Rectal smooth muscle tissue (tissue), 1 donor: ENCODE measurements around the gene PHYKPL.

ENCODE experiments used
- H3K27ac ChIP-seq: one replicate; pipeline ENCODE4 v1.7.0; 2013; ENCODE audit warnings: low read depth, low read length, inconsistent platforms
- H3K27me3 ChIP-seq: one replicate; pipeline ENCODE4 v1.7.0; 2013; ENCODE audit warnings: low read length; ENCODE audit not compliant: control insufficient read depth, insufficient read depth
- H3K36me3 ChIP-seq: one replicate; pipeline ENCODE4 v1.7.0; 2013; ENCODE audit warnings: low read length; ENCODE audit not compliant: control insufficient read depth, insufficient read depth
- H3K4me1 ChIP-seq: one replicate; pipeline ENCODE4 v1.7.0; 2013; ENCODE audit warnings: low read length; ENCODE audit not compliant: control insufficient read depth, insufficient read depth
- H3K4me3 ChIP-seq: one replicate; pipeline ENCODE4 v1.7.0; 2013; ENCODE audit warnings: low read length
- H3K9ac ChIP-seq: one replicate; pipeline ENCODE4 v1.7.0; 2013; ENCODE audit warnings: low read length

The PHYKPL gene

GRCh38 chr5:178213003-178213461 is 19.6 kb downstream of the PHYKPL start:
- Histone ChIP-seq H3K27me3 (no peaks in the 10 kb centered on the region), H3K27ac (peak overlapping the region; percentile 3), H3K4me1 (no peaks in the 10 kb centered on the region), H3K4me3 (no peak overlapping the region), H3K36me3 (peaks cover 72% of the 10 kb centered on the region), H3K9ac (no peak overlapping the region)

- H3K4me1 ChIP-seq, result no peaks in the 10 kb centered on the region
- H3K27me3 ChIP-seq, result no peaks in the 10 kb centered on the region
- no peak overlapping the region for H3K4me3 ChIP-seq
- no peak overlapping the region for H3K9ac ChIP-seq
- H3K36me3 ChIP-seq, result peaks cover 77% of the 10 kb centered on the region
- no peak overlapping the region for H3K27ac ChIP-seq
Measured at GRCh38 chr5:178212241-178213002, 20.2 kb downstream of the PHYKPL start.

GRCh38 chr5:178211095-178212048 is 21.2 kb downstream of the PHYKPL start:
- no peak overlapping the region for H3K27ac ChIP-seq

GRCh38 chr5:178210686-178211085 is 21.9 kb downstream of the PHYKPL start:
- Histone ChIP-seq H3K27ac (no peak overlapping the region), H3K36me3 (peaks cover 67% of the 10 kb centered on the region), H3K9ac (no peak overlapping the region)

More at GRCh38 chr5:178211095-178212048, 21.2 kb downstream of the PHYKPL start:
- Histone ChIP-seq H3K9ac (no peak overlapping the region), H3K36me3 (peaks cover 72% of the 10 kb centered on the region), H3K27me3 (no peaks in the 10 kb centered on the region), H3K4me3 (no peak overlapping the region), H3K4me1 (peaks cover 1% of the 10 kb centered on the region)

GRCh38 chr5:178210073-178210535 is 22.5 kb downstream of the PHYKPL start:
- Histone ChIP-seq H3K27ac (no peak overlapping the region), H3K4me3 (no peak overlapping the region), H3K4me1 (peaks cover 8% of the 10 kb centered on the region), H3K27me3 (no peaks in the 10 kb centered on the region), H3K36me3 (peaks cover 66% of the 10 kb centered on the region), H3K9ac (no peak overlapping the region)

More at GRCh38 chr5:178210686-178211085, 21.9 kb downstream of the PHYKPL start:
- Histone ChIP-seq H3K4me1 (peaks cover 8% of the 10 kb centered on the region), H3K4me3 (no peak overlapping the region), H3K27me3 (no peaks in the 10 kb centered on the region)

GRCh38 chr5:178209334-178210072 is 23.1 kb downstream of the PHYKPL start:
- H3K27me3 ChIP-seq, result no peaks in the 10 kb centered on the region

GRCh38 chr5:178208540-178209227 is 23.9 kb downstream of the PHYKPL start:
- Histone ChIP-seq H3K9ac (no peak overlapping the region), H3K27me3 (no peaks in the 10 kb centered on the region), H3K4me3 (no peak overlapping the region), H3K4me1 (peaks cover 8% of the 10 kb centered on the region), H3K27ac (no peak overlapping the region), H3K36me3 (peaks cover 56% of the 10 kb centered on the region)

More at GRCh38 chr5:178209334-178210072, 23.1 kb downstream of the PHYKPL start:
- H3K36me3 ChIP-seq, result peaks cover 60% of the 10 kb centered on the region
- H3K9ac ChIP-seq, result no peak overlapping the region
- peaks cover 8% of the 10 kb centered on the region for H3K4me1 ChIP-seq
- H3K4me3 ChIP-seq, result no peak overlapping the region
- no peak overlapping the region for H3K27ac ChIP-seq

- H3K9ac ChIP-seq, result peak overlapping the region; percentile 25
Measured at GRCh38 chr5:178207917-178208280, 24.7 kb downstream of the PHYKPL start.

GRCh38 chr5:178207183-178207916 is 25.3 kb downstream of the PHYKPL start:
- Histone ChIP-seq H3K9ac (peak overlapping the region; percentile 25), H3K4me3 (peak overlapping the region; percentile 24), H3K27ac (no peak overlapping the region), H3K36me3 (peaks cover 43% of the 10 kb centered on the region), H3K27me3 (no peaks in the 10 kb centered on the region), H3K4me1 (peaks cover 8% of the 10 kb centered on the region)

More at GRCh38 chr5:178207917-178208280, 24.7 kb downstream of the PHYKPL start:
- Histone ChIP-seq H3K36me3 (peaks cover 48% of the 10 kb centered on the region), H3K4me1 (peaks cover 8% of the 10 kb centered on the region), H3K27ac (no peak overlapping the region), H3K4me3 (peak overlapping the region; percentile 24), H3K27me3 (no peaks in the 10 kb centered on the region)

GRCh38 chr5:178206166-178207101 is 26.2 kb downstream of the PHYKPL start:
- H3K27ac ChIP-seq, result no peak overlapping the region
- peaks cover 8% of the 10 kb centered on the region for H3K4me1 ChIP-seq
- H3K27me3 ChIP-seq, result no peaks in the 10 kb centered on the region
- peak overlapping the region; percentile 8 for H3K9ac ChIP-seq
- peaks cover 34% of the 10 kb centered on the region for H3K36me3 ChIP-seq
- peak overlapping the region; percentile 66 for H3K4me3 ChIP-seq
